ENCODE measurements around the gene ZDHHC1.

Gene ZDHHC1

DNA sequence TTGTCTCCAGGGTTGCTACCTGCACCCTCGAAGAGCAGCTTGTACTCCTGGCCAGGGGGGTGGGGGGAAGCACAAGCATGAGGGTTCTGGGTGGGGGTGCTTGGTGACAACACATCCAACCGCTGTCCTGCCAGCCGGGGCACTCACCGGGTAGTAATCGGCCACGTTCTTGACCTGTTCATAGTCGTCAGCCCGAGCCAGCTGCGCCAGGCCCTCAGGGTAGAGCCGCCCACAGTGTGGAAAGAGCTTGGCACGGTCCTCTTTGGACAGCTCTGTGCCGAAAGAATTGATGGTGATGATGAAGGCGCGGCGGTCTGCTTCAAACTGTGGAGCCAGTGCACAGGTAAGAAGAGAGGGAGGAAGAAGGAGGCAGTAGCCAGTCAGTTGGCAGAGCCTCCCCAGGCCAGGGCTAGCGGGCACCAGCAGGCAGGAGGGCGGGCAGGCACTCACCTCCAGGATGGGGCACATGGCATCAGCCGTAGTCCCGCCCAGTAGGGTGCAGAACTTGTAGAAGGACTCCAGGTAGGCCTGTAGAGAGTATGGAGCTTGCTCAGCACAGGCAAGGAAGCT lies 22.6 kb upstream of the ZDHHC1 start:
- TF ChIP-seq, protein P1, sequence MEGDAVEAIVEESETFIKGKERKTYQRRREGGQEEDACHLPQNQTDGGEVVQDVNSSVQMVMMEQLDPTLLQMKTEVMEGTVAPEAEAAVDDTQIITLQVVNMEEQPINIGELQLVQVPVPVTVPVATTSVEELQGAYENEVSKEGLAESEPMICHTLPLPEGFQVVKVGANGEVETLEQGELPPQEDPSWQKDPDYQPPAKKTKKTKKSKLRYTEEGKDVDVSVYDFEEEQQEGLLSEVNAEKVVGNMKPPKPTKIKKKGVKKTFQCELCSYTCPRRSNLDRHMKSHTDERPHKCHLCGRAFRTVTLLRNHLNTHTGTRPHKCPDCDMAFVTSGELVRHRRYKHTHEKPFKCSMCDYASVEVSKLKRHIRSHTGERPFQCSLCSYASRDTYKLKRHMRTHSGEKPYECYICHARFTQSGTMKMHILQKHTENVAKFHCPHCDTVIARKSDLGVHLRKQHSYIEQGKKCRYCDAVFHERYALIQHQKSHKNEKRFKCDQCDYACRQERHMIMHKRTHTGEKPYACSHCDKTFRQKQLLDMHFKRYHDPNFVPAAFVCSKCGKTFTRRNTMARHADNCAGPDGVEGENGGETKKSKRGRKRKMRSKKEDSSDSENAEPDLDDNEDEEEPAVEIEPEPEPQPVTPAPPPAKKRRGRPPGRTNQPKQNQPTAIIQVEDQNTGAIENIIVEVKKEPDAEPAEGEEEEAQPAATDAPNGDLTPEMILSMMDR (conservative IDR thresholded peaks at IDR 0.05; ENCODE audit: low read depth, low read length): no peak
- DNase-seq (ENCODE audit: low read depth): no peak
- no peak overlapping the region for H3K4me3 ChIP-seq (ENCODE audit: low read depth, low read length)

DNA sequence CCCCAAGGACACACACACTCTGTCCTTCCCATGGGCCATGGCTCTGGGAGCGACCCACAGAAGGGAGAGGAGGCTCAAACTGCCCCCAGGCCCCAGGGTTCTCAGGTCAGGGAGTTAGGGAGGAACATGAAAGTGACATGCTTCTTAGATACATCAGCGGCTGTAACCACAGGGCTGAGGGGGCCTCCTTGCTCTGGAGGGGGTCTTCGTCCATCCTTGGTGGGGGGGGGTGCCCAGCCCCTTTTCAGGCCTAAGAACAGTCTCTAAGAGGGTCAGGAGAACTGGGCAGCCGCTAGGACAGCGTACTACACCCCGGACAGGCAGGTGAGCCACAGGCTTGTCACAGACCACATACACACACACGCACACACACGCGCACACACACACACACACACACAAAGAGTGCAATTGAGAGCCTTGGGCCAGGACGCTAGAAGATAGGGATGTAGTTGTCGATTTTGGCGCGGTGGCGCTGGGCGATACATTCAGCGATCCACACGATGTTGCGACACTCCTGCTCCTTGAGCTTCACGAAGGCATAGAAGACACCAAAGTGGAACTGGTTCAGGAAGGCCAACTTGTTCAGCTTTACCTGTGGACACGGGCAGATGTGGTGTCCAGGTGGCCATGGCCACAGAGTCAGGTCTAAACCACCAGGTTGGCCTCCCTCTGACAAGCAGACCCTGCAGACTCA lies 22.0 kb upstream of the ZDHHC1 start:
- DNase-seq (ENCODE audit: low read depth): no peak

DNA sequence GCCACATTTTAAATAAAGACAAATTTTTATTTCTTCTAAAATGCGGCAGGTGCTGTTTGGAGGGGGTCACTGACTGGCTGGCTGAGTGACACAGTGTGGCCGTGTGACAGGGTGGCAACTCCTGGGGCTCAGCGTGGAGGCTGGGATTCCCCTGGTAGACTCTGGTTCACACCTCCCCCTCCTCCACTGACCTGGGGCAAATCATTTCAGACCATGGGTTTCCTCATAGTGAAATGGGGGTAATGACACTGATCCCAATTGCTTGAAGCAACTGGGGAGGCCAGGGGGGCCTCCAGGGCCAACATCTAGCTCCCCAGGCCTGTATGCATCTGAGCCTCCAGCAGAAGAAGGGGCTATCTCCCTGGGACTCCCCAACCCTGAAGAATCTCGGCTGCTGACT lies 21.2 kb upstream of the ZDHHC1 start:
- no peak overlapping the region for H3K4me3 ChIP-seq (ENCODE audit: low read depth, low read length)
- no peak for DNase-seq (ENCODE audit: low read depth)
- TF ChIP-seq, protein P1 (conservative IDR thresholded peaks at IDR 0.05; ENCODE audit: low read depth, low read length): no peak

More for the DNA sequence above, 22.0 kb upstream of the ZDHHC1 start:
- TF ChIP-seq, protein P1 (conservative IDR thresholded peaks at IDR 0.05; ENCODE audit: low read depth, low read length): no peak
- no peak overlapping the region for H3K4me3 ChIP-seq (ENCODE audit: low read depth, low read length)

DNA sequence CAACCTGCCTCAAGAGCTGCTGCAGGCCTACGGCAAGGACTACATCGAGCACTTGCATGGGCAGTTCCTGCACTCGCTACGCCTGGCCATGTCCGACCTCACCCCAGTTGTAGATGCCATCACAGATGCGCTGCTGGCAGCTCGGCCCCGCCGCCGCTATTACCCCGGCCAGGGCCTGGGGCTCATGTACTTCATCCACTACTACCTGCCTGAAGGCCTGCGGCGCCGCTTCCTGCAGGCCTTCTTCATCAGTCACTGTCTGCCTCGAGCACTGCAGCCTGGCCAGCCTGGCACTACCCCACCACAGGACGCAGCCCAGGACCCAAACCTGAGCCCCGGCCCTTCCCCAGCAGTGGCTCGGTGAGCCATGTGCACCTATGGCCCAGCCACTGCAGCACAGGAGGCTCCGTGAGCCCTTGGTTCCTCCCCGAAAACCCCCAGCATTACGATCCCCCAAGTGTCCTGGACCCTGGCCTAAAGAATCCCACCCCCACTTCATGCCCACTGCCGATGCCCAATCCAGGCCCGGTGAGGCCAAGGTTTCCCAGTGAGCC lies 20.4 kb upstream of the ZDHHC1 start:
- TF ChIP-seq, protein P1 (conservative IDR thresholded peaks at IDR 0.05; ENCODE audit: low read depth, low read length): no peak
- H3K4me3 ChIP-seq (ENCODE audit: low read depth, low read length): no peak overlapping the region
- no peak for DNase-seq (ENCODE audit: low read depth)

DNA sequence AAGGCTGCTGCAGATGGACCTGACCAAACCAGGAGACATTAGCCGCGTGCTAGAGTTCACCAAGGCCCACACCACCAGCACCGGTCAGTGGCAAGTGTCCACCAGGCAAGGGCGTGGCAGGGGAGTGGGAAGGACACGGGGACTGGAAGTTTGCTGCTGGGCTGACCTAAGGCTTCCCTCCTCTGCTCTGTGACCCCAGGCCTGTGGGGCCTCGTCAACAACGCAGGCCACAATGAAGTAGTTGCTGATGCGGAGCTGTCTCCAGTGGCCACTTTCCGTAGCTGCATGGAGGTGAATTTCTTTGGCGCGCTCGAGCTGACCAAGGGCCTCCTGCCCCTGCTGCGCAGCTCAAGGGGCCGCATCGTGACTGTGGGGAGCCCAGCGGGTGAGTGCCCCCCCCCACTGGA lies 19.5 kb upstream of the ZDHHC1 start:
- DNase-seq (ENCODE audit: low read depth): no peak
- no peak overlapping the region for H3K4me3 ChIP-seq (ENCODE audit: low read depth, low read length)
- TF ChIP-seq, protein P1 (conservative IDR thresholded peaks at IDR 0.05; ENCODE audit: low read depth, low read length): no peak

DNA sequence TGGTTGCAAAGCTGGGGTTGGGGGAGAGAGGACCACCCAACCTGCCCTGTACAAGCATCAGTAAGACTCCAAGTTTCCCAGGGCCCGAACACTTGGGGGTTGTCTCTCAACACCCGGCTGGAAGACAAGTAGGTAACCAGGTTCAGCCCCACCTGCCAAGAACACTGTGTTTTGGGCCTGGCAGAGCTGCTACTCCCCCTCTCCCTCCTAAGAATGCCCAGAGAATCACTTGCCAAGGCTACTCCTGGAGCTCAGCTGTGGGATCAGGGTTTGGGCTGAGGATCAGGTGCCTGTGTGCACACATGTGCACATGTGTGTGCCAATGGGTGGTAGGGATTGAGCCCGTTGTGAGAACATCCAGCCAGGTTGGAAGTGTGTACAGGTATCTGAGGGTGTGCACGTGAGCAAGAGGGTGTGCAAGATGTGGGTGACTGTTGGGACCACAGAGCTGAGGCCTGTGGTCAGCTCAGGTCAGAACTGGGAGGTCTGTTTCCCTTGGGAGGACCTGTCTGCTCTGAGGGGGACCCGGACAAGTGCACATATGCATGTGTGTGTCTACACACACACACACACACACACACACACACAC lies 16.9 kb upstream of the ZDHHC1 start:
- TF ChIP-seq, protein P1 (conservative IDR thresholded peaks at IDR 0.05; ENCODE audit: low read depth, low read length): no peak
- DNase-seq (ENCODE audit: low read depth): no peak
- H3K4me3 ChIP-seq (ENCODE audit: low read depth, low read length): no peak overlapping the region
